HG03342 (cell line): ENCODE results near the gene PLRG1.
A peak's percentile ranks its signal among the peaks of the same experiment; 100 is the strongest.

Experiments
- ATAC-seq: cut with Tn5 transposase; IDR thresholded peaks from one replicate; pipeline ENCODE4 v1.9.1; 2021; ENCODE audit warnings: mild to moderate bottlenecking, moderate library complexity; ENCODE audit not compliant: unreplicated experiment

PLRG1 gene

DNA sequence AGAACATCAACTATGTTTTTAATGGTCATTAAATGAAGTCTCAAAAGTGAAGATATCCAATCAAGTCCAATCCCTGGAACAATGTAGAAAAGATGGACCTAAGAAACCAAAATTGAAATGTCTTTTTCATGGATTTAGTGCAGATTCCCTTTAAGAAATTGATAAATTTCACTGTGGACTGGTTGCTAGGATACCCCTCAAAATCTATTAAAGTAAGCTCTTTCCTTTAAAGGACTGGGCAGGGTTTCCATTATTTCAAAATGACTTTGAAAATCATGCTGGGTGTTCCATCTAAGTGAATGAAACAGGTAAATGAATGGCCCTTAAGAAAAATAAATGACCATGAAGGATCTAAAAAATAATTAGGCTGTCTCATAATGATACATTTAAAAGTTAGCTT lies 28.6 kb downstream of the PLRG1 start:
- no peak for ATAC-seq

DNA sequence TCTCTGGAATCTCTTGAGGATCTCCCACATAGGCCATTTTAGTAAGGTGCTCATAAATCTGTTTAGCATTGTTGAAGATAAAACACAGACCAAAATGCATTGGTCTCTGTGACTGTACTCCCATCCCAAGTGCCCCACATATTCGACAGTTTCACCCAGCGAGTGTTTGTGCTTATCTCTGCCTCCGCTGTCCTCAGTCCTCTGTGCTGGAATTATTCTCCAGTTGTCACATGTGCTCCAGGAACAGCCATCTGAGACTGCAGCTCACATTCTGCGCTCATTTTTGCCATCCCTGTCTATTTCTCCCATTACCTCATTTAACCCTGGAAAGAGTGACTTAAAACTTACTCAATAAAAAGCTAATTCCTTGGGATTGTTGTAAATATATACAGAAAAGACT lies 31.0 kb downstream of the PLRG1 start:
- no peak for ATAC-seq

DNA sequence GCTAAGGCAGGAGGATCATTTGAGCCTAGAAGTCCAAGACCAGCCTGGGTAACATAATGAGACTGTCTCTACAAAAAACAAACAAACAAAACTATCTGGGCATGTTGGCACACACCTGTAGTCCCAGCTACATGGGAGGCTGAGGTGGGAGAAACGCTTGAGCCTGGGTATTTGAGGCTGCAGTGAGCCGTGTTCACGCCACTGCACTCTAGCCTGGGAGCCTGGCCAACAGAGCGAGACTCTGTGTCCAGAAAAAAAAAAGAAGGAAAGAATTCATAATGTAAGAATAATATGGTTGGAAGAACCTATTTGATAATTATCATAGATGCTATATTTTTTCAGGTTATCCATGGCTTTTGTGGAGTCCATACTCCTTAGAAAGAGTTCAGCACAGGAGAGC lies 32.6 kb downstream of the PLRG1 start:
- ATAC-seq: no peak

DNA sequence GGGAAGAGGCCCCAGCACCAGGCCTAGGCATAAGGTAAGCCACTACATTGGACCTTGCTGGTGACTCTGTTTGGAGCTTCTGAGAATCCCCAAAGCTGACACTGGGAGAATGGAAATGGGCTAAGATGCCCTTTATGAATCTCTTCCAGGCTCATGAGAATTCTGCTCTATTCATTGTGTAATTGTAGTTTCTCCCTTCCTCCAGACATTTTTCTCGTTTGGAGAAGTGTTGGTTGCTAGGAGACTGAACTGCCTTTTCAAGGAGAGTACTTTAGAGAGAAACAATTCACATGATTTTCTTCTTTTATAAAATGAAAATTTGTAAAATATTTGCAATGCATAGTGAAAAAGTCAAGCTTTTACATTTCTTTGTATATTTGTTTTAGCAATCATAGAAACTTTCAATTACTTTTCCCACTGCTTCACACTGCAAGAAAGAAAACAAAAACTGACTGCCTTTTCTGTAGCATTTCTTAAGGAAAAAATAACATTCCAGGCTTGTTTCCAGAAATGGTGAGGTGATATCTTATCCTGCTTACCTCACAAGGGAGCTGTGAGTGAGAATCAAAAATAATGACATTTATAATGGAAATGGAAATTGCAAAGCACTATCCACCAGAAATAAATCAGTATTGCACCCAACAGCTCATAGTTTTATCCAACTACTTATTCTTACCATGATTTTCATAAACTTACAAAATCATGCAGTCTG lies 33.7 kb downstream of the PLRG1 start:
- no peak for ATAC-seq

DNA sequence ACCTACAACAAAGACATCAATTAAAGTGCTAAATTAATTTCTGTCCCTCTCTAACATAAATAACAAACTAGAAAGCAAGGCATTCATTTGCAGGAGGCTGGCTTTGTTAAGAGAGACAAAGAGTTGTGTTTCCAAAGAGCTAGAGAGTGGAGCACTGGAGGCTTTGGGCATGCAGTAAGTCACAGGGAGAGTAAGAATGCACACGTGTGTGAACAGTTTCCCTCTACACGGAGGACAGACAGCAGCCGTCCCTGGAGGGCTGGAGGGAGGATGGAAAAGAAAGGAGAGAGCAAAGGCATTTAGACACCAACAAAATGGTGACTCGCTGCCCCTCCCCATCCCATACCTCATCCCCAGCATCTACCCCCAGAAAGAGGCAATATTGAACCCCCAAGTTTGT lies 38.2 kb downstream of the PLRG1 start:
- no peak for ATAC-seq

DNA sequence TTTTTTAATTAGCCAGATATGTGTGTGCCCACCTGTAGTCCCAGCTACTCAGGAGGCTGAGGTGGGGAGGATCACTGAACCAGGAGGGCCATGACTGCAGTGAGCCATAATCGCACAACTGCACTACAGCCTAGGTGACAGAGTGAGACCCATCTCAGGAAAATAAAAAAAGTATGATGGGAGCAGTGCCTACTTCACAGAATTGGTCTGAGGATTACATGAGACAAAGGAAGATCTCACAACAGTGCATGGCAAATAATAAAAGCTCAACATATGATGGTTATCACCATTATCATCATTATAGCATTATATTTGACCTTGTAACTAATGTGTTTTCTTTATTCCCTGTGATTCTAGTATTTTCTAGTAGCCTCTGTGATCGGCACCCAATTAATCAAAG lies 38.7 kb downstream of the PLRG1 start:
- no peak for ATAC-seq

DNA sequence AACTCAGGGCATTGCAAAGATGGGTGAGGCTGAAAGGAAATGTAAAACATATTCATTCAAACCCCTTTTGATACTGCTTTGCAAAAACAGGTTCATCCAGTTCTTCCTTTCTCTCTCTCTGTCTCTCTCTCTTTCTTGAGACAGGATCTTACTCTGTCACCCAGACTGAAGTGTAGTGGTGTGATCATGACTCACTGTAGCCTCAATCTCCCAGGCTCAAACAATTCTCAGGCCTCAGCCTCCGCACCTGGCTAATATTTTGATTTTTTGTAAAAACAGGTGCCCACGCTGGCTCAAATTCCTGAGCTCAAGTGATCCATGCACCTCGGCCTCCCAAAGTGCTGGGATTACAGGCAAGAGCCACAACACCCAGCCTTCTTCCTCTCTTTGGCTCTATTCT lies 43.0 kb downstream of the PLRG1 start:
- ATAC-seq: no peak

DNA sequence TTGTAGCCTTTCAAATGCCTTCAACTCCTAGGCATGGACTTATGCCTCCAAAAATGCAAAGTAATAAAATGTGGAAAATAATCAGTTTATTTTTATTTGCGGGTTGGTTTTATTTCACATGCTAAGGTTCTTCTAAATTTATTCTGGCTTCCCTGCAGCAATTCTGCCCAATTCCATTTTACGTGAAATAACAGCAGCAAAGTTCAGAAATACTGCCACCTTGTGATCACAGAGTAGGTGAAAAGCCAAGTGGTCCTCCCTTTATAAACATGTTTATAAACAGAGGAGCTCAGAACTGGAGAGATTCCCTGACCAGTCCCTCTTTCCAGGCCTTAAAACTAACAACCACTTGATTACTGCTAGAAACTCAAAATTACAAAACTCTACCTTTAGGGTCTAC lies 43.9 kb downstream of the PLRG1 start:
- ATAC-seq: no peak

DNA sequence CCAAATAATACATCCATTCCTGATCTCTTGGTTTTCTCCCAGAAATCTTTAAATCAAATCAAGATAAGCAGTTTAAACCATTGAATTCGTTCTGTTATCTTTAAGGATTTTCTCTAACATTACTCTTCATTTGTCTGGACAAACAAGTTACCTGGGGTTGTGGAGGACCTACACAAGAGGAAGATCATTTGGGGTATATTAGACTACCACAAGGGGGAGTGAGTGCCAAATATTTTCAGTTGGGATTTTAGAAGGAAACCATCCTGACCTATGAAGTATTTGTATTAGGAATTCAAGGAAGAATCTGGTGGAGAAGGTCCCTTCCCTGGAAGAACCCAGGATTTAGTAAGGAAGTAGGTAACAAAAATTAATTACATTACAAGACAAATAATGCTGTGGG lies 46.6 kb downstream of the PLRG1 start:
- ATAC-seq: no peak

DNA sequence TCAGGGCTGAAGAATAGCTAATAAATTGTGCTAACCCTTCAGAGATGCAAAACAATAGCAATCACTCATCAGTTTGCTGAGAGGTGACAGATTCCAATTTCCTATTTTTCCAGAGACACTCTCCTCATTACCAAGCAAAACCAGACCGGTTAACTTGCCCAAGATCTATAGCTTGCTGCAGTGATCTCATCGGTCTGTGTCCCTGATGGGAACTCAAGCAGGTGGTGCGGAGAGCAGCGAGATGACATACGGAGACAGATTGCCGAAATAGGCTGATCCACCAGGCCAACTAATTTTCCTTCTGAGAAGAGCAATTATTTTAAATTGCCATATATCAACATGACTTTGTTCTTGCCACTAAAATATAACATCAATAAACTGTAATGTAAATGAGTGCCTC lies 48.1 kb downstream of the PLRG1 start:
- no peak for ATAC-seq

DNA sequence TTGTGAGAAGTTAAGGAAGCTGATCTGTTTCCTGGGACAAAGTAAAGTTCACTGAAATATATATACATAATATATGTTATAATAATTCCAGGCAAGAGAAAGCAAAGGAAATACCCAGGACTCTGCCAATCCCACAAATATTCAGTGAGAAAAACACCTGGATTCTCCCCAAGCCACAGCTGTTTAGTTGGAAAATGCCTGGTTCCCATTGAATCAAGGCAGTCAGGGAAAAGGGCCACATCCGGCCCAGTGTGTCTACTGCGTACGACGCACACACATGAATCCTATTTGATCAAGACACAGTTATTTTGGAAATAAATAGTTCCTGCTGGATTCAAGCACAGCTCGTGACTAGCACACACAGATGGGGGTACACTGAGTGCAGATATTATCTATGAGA lies 52.3 kb downstream of the PLRG1 start:
- ATAC-seq: no peak

DNA sequence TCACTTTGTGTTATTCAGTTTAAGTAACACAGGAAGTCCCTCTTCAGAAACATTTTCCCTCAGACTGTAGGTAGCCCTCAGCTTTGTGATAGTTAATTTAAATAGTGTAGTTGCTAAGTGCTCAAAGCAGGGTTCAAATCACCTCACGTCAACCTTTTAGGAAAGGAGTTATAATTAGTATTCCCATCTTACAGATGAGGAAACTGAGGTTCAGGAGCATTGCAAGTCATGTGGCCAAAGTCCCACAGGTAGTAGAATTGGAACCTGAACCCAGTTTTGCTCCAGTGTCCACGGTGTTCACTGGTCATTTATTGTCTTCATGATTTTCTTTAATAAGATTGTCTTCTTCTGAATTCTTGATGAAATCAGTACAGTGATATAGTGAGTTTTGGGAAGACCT lies 54.3 kb downstream of the PLRG1 start:
- no peak for ATAC-seq

DNA sequence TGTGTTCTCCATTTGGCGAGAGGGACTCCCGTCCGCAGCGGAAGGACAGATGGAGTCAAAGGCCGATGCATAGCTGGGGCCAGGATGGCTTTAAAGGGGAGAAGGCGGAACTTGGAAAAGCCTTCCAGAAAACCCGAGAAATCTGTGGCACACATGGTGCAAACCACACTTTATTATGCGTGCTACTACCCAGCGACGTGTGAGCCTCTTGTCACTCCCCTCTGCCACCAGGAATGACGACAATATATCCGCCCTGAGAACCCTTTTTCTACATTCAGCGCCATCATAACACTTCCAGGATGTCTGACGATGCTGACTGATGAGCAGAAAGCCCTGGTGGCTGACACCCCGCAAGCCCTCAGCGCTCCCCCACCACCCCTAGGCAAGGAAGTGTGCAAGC lies 57.9 kb downstream of the PLRG1 start:
- ATAC-seq: no peak

DNA sequence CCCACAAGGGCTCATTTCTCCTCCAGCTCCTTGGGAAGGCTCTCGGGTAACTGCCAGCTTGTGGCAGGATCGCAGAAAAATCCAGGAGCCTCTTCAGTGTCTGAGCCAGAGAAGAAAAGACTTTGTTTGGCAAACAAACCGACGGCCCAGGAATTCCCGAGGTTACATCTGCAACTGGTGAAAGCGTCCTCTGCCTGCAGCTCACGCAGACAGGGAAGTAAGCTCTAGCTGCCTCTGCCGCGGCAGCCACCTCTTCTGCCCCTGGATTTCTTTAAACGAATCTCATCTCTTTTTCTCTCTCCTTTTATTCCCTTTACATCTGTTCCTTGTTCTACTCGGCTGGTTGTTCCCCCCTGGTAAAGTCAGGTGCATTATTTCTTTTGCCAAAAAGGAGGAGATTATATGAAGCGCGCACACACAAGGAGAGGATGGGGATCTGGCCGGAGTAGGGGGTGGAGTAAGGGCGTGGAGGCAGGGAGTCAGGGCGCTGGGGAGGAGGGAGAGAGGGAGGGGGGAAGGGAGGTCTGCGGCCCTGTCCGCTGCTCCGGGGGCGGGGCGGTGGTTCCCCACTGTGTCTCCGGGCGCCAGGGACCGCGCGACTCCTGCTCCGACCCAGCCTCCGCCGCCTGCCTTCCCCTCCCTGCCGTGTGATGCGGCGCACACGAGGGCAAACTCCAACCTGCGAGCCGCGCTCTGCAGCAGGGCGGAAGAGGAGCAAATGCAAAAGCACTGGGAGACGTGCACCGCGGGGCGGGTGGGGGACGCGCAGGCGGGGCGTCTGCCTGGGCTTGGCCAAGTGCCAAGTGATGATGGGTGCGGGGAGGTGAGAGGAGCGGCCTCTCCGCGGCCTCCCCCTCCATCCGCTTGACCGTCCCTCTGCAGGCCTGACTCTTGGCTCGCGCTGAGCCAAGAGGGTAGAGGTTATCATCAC lies 58.6 kb downstream of the PLRG1 start, which contains the start of gene DCHS2:
Gene DCHS2, minus strand, starts transcription at position 459 of the 931 bp plus-strand sequence. Its CDS starts 444 bp downstream, at position 15.
- ATAC-seq: peak; percentile 57

DNA sequence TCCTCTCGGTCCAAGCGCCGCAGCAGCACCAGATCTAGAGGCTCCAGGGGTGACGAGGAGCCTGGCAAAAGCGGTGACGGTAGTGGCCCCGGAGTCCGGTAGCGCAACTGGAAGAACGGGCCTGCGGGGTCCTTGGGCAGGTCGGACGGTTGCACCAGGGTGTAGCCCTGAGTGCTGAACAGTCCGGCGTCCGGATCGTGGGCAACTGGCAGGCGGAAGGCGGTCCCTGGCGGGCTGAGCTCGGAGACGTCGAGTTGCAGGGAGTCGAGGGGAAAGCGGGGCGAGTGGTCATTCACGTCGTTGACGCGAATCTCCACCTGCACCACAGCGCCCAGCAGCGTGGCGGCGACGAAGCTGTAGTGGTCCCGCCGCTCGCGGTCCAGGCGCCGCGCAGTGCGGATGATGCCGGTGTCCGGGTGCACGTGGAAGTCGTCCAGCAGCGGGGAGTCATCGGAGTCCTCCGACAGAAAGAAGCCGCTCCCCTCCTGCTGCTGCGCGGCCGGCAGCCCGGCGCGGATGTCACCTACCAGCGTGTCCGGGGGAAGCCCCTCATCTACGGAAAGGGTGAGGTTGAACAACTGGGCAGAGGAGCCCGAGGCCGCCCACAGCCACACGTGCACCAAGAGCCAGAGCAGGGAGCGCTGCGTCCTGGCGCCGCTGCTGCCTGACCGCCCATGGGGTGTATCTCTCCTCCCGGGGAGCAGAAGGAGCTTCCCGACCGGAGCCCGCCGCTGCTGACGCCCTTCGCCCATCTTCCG lies 59.4 kb downstream of the PLRG1 start:
- ATAC-seq: peak; percentile 64

DNA sequence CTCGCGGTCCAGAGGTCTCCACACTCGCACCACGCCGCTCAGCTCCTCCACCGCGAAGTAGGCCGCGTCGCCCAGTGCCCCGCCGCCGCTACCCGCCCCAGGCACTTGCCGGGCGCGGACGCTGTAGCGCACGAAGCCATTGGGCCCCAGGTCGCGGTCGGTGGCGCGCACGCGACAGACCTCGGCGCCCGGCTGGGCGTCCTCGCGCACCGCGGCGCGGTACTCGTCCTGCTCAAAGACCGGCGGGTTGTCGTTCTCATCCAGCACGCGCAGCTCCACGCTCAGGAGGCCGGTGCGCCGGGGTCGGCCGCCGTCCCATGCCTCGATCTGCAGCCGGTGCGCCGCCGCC lies 60.0 kb downstream of the PLRG1 start:
- no peak for ATAC-seq

DNA sequence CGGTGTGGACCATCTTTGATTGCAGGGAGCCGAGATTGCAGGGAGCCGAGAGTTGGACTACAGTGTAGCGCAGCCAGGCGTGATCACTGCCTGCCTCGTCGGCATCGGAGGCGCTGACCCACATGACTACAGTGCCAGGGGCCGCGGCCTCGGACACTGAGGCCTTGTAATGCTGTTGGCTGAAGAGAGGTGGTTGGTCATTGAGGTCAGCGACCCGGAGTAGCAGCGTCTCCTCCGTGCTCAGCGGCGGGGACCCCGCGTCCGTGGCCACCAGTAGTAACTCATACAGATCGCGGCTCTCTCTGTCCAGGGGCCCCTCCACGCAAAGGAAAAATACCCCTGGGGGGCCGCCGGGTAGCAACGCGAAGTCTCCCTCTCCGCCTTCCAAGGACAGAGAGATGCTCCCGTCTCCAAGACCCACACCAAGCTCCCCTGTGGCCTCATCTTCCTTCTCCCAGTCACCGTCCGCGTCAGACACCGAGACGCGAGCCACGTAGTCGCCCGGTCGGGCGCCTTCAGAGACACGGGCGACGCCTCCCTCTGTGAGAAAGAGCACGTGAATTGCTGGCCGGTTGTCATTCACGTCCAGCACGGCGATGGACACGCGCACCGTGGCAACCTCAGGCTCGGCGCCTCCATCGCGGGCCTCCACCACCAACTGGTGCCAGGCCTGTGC lies 60.5 kb downstream of the PLRG1 start:
- ATAC-seq: no peak

DNA sequence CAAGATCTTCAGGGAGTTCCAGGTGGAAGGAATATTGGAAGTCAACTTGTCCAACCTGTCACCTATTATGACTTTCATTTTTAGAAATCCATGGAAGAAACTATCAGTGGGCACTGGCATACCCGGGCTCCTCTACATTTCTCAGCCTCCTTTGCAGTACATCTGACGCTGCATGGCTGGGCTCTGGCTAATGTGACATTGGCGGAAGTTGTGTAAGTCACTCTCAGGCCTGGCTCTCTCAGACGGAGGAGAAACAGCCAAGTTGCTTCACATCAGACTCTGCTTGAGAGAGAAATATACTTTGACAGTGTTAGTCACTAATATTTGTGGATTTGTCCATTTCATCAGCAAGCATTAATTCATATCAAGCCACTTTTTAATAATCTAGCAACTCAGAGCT lies 63.1 kb downstream of the PLRG1 start:
- ATAC-seq: no peak

DNA sequence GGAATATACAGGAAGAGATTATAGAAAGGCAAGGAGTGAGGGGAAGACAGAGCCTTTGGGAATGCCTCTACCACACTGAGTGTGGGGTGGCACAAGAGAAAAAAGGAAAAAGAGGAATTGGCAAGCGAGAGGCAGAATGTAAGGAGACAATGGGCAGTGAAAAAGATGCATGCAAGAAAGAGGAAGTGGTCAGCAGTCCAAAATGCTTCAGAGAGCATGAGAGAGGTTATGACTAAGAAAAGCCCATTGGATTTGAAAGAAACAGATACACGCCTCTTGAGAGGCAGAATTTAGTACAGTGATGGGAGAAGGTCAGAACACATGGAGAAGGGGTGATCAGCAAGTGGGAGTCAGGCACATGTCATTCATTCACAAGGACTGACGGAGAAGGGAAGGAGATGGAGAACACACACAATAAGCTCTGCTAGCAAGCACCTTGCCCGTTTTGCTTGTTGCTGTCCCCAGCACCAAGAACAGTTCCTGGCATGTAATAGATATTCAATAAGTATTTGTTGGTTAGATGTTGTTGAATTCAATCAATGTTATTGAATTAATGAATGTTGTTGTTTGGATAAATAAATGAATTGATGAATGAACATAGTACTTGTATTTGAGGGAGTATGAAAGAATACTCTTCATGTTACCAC lies 65.0 kb downstream of the PLRG1 start:
- ATAC-seq: peak; percentile 100
